ENCODE results near the gene CLDND1. TPM values are rescaled to one million over a fixed set of nuclear protein-coding genes. Genes with fewer than 3 reads are reported as not detected.

Gene CLDND1
- total and polyA plus RNA-seq, 4 donors = 21.8 to 55.5 (median 37.1) TPM

GRCh38 chr3:98563661-98564281, 41.1 kb upstream of the CLDND1 start:
- H3K27ac ChIP-seq (ENCODE audit: low read depth in 1 of 2, low read length in 2 of 2) = no peak overlapping the region
- no peaks in the 10 kb centered on the region for H3K4me1 ChIP-seq (ENCODE audit: control insufficient read depth in 4 of 4, insufficient read depth in 4 of 4, low read length in 3 of 4)
- no peaks in the 10 kb centered on the region for H3K27me3 ChIP-seq (ENCODE audit: control insufficient read depth in 4 of 4, insufficient read depth in 4 of 4, low read length in 3 of 4)
- H3K9ac ChIP-seq (ENCODE audit: low read depth in 1 of 2, low read length in 2 of 2) = no peak overlapping the region
- no peaks in the 10 kb centered on the region for H3K36me3 ChIP-seq (ENCODE audit: control insufficient read depth in 4 of 4, insufficient read depth in 3 of 4, low read depth in 1 of 4, low read length in 3 of 4)
- no peak for DNase-seq (ENCODE audit: low spot score)
- TF ChIP-seq ZBTB33 (IDR thresholded peaks at IDR 0.05) (no peak), FOXA2 (IDR thresholded peaks at IDR 0.05) (no peak), MAX (IDR thresholded peaks at IDR 0.05) (no peak), RAD21 (IDR thresholded peaks at IDR 0.05) (no peak), HNF4A (conservative IDR thresholded peaks at IDR 0.05) (no peak), EGR1 (IDR thresholded peaks at IDR 0.05; ENCODE audit: low read depth in 2 of 2) (no peak), HNF4G (IDR thresholded peaks at IDR 0.05) (no peak), ATF3 (IDR thresholded peaks at IDR 0.05) (no peak), NR2F2 (IDR thresholded peaks at IDR 0.05) (no peak), CTCF (IDR thresholded peaks at IDR 0.05; ENCODE audit: low read depth, low read length, missing input control) (no peak), SP1 (IDR thresholded peaks at IDR 0.05) (no peak), GABPA (IDR thresholded peaks at IDR 0.05 in 1 of 2, conservative IDR thresholded peaks at IDR 0.05 in 1 of 2) (no peak), REST (IDR thresholded peaks at IDR 0.05) (no peak), YY1 (IDR thresholded peaks at IDR 0.05) (no peak), JUND (IDR thresholded peaks at IDR 0.05) (no peak), FOXA1 (IDR thresholded peaks at IDR 0.05) (no peak), TAF1 (conservative IDR thresholded peaks at IDR 0.05) (no peak), RXRA (IDR thresholded peaks at IDR 0.05) (no peak)
- 78% methylated on average over 4 of the region's 4 CpGs for WGBS
- no peak overlapping the region for H3K4me3 ChIP-seq (ENCODE audit: low read depth in 1 of 3, low read length in 3 of 3)
- H3K9me3 ChIP-seq (ENCODE audit: control insufficient read depth in 4 of 4, low read length in 3 of 4) = no peaks in the 10 kb centered on the region

Measured in liver (tissue), 9 donors.